Middle frontal gyrus (tissue), 1 donor: ENCODE results near the gene BCR.
"Not testable (repeated sequence)": the region's sequence is repeated elsewhere in the genome, so short reads cannot be mapped to it uniquely, and the experiment has no call there.

ENCODE experiments used
- DNase-seq: peaks from one replicate; pipeline ENCODE4 v3.0.0-alpha.2; 2015; ENCODE audit warnings: low spot score; ENCODE audit errors: extremely low spot score

BCR gene

GRCh38 chr22:23363683-23364082 lies 183.4 kb downstream of the BCR start:
- no peak for DNase-seq

- DNase-seq: no peak
Measured at GRCh38 chr22:23364389-23364788, 184.1 kb downstream of the BCR start.

GRCh38 chr22:23365524-23365923 lies 185.2 kb downstream of the BCR start:
- no peak for DNase-seq

- DNase-seq: no peak
Measured at GRCh38 chr22:23365961-23366360, 185.7 kb downstream of the BCR start.

- not testable (repeated sequence) for DNase-seq
Measured at GRCh38 chr22:23367196-23367595, 186.9 kb downstream of the BCR start.
